Dedifferentiated amniotic fluid mesenchymal stem cell (primary cell): ENCODE data around the gene OR6B3.
"Not testable (repeated sequence)": the region's sequence is repeated elsewhere in the genome, so short reads cannot be mapped to it uniquely, and the experiment has no call there.

Experiments used
- DNase-seq: peaks from one replicate; pipeline ENCODE4 v3.0.0-alpha.2; 2016; ENCODE audit errors: extremely low spot score

Gene OR6B3

GRCh38 chr2:240044096-240044495, 9.2 kb downstream of the OR6B3 start:
- DNase-seq: not testable (repeated sequence)

DNA sequence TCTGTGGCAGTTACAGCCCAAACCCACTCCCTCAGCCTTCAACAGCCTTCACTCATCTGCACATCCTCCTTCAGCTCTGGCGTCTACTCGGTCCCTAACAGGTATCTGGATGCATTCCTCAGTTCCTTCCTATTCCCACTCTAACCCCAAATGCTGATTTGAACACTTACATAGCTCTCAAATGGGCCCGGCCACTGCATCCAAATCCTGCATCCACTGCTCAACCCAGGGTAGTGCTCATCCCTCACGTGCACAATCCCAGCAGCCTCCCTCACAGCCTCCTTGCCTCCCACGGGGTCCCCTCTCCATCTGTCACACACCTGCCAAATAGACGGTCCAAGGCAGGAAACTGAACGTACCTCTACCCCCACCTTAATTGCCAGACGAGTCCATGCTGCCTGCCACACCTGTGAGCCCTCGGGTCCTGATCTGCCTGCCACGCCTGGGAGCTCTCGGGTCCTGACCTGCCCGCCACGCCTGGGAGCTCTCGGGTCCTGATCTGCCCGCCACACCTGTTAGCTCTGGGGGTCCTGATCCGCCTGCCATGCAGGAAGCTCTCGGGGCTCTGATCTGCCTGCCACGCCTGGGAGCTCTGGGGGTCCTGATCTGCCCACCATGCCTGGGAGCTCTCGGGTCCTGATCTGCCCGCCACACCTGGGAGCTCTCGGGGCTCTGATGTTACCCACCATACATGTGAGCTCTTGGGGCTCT, 9.9 kb downstream of the OR6B3 start:
- DNase-seq: no peak

- no peak for DNase-seq
Observed at GRCh38 chr2:240042740-240043139, 10.6 kb downstream of the OR6B3 start.

DNA sequence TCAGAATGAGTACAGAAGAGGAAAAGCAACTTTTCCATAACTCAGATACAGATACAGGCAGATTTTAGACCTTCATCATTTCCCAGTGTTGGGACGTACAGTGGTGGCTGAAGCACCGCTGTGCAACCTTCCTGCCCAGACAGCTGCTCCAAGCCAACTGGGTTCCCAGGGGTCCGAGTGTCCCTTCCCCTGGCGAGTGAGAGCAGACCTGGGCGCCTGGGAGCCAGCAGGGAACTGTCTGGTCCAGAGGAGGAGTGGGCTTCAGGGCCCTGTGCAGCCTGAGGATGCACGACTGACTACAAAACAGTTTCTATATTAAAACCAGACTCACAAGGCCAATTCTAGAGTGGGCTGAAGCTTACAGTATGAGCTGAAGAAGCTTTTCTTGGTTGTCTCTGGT, 12.0 kb downstream of the OR6B3 start:
- no peak for DNase-seq

- no peak for DNase-seq
Observed at GRCh38 chr2:240037358-240037757, 16.0 kb downstream of the OR6B3 start.

GRCh38 chr2:240033330-240033678, 20.0 kb downstream of the OR6B3 start:
- DNase-seq: no peak

GRCh38 chr2:240032406-240033329, 20.7 kb downstream of the OR6B3 start:
- no peak for DNase-seq

- no peak for DNase-seq
Observed at GRCh38 chr2:240030379-240031094, 22.8 kb downstream of the OR6B3 start, which contains the start of gene OR6B2. OR6B2 (minus strand) TSS chr2:240030429; CDS start chr2:240030429, 0 bp downstream.

DNA sequence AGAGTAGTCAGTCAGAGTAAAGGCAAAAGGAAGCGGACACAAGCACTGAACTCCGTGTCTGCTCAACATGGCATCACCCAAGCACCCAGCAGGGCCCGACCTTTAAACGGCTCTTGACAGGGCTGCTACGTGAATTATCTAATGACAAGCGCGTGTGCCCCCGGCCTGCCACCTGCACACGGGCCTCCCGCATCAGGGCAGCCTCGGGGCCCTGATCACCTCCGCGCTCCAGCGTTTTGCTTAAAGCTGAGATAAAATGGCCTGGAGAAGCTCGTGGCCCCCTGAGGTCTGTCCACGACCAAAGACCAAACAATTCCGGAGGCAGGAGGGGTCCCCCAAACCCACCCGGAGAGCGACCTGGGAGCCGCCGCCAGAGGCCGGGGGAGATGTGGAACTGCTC, 28.6 kb downstream of the OR6B3 start:
- DNase-seq: no peak

DNA sequence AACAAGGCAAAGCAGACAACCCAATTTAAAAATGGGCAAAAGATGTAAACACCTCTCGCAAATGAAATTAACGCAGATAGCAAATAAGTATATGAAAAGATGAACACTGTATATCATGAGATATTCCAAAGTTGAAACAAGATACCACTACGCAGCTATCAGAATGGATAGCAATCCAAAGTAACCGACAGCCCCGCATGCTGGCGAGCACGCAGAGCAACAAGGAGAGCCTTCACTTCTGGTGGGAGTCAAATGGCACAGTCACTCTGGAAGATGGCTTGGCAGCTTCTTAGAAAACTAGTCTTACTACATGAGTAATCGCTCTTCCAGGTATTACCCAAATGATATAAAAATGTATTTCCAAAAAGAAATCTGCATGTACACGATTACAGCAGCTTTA, 29.5 kb downstream of the OR6B3 start:
- DNase-seq: no peak

- peak; percentile 30 for DNase-seq
Observed at GRCh38 chr2:240021488-240022104, 31.7 kb downstream of the OR6B3 start.

DNA sequence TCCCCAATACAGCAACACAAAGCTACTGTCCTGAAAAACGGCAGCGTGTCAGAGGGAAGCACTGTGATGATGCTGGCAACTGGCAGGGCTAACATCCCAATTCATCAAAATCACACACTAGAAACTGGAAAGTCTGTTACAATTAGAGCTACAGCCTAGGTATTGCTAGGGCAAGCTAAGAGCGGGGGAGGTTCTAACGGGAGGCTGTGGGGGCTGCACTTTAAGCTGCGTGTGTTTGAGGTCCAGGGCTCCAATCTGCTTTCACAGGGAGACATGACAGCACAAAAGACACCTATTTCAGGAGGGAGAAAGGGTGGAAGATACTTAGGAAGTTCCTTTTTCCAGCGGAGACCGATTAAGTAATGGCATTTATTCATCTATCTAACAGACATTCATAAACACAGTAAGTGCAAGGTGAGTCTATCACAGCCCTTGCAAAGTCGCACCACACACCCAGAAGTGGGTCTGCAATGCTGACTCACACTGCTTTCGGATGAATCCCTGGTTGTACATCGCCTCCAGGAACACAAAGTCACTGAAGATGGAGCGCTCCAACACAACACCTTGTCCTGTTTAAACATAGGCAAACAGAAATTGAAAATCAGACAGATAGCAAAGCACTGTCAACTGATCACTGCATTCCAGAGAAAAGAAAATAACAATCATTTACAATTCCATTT, 35.1 kb downstream of the OR6B3 start:
- no peak for DNase-seq

DNA sequence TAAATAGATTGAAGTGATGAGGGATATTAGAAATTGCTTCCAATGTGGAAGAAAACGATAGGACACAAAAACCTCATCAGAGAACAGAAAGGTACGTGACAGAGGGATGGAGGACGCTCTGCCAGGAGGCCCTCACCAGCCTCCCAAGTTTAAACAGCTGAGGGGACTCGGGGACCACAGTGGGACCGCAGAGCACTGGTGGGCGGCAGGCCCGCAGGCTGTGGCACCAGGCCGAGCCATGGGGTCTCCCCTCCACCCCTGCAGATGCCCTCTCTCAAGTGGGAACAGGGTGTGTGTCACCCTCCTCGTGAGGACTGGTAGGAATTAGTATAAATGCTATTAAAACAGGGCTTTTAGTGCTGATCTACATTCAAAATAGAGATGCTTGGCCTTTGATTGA, 39.0 kb downstream of the OR6B3 start:
- DNase-seq: no peak

DNA sequence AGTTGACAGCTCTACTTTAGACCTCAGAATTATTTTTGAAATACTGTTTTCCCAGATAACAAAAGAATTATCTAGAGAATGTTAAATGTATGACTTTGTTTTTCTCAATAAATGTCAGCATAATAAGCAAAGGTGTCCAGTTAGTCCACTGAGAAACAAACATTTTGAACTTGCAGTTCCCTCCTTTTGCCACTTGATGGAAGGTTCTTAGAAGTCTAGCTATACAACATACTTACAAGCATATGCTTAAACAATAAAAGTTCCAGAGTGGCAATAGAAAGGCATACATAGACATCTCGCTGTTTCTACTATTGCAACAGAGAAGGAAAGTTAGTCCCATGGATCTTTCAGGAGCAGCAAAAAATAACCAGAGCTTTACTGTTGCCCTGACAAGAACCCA, 40.0 kb downstream of the OR6B3 start:
- DNase-seq: peak; percentile 22

GRCh38 chr2:240002983-240003382, 50.3 kb downstream of the OR6B3 start:
- no peak for DNase-seq

DNA sequence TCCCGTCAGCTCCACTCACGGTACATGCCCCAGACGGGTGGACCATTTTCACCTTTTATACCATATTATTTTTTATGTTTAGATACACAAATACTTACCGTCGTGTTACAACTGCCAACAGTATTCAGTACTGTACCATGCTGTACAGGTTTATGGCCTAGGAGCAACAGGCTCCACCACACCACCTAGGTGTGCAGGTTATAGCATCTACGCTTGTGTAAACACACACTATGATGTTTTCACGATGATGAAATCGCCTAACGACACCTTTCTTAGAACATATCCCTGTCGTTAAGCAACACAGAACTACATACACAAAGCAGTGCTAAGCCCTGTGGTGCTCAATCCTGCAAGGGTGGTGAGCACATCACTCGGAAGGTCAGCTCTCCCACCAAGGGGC, 52.6 kb downstream of the OR6B3 start:
- DNase-seq: no peak

DNA sequence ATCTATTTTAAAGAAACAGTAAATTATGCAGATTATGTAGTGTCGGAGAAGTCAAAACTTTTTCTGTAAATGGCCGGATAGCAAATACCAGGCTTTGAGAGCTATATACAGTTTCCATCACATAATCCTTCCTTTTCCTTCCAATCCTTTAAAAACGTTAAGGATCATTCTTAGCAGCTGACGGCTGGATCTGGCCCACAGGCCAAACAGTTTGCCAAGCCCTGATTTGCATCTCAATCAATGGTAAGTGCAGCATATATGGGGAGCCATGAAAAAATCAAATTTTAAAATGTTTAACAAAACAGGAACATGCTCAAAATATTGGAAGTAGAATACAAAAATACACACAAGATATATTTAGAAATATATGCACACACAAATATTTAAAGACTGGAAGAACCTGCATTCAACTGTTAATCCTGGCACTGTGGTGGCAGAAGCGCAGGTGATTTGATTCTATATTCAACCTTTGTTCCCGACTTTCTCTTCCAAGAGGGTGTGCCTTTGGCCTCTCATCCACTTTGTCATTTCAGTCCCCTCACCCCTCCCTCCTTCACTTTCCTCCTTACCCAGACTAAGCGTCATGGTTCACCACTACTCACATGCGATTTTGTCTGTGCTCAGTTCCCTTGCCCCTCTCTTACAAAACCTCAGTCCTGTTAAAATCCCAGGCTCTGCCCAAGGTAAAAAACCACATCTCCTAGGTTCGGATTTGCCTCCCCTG, 55.5 kb downstream of the OR6B3 start:
- DNase-seq: no peak
